ENCODE data around the gene FLOT1. TPM values are rescaled to one million over a fixed set of nuclear protein-coding genes. Genes with fewer than 3 reads are reported as not detected.

The FLOT1 gene
- total RNA-seq, 1 experiment from 2014 or later, result 111 TPM

DNA sequence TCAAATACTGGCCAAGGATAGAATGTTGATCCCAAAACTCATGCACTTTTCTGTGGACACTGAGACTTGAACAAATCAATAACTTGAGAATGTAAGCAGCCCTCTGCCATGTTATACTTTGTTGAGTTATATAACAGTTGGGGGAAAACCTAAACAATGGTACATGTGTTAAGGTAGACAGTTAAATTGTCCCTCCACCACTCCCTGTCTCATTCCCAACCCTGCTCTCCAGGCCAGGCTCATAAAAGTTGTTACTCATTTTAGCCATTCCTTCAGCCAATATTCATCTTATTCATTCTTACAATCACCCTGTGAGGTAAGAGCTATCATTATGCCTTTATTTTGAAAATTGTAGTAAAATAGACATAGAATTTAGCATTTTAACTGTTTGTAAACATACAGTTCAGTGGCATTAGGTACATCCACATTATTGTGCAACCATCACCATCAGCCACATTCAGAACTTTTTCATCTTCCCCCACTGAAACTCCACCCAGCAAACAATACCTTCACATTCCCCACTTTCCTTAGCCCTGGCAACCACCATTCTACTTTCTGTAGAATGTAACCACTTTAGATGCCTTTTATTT, 40.0 kb upstream of the FLOT1 start:
- no peak overlapping the region for H2AK5ac ChIP-seq (ENCODE audit: insufficient read length, low read length)
- H3K18ac ChIP-seq (ENCODE audit: insufficient read length, low read depth, low read length), result no peak overlapping the region
- no peak overlapping the region for H2AFZ ChIP-seq (ENCODE audit: low read length)
- no peak for DNase-seq
- Mint-ChIP-seq H3K9me3 (peaks cover 11 to 13% of the 10 kb centered on the region in 2 experiments), H3K27ac (no peak overlapping the region), H3K4me3 (no peak overlapping the region), H3K36me3 (ENCODE audit: insufficient read depth in 1 of 3, low read depth in 3 of 3) (peaks cover 7 to 18% (median 10%) of the 10 kb centered on the region in 3 experiments), H3K27me3 (ENCODE audit: low read depth) (peaks cover 16% of the 10 kb centered on the region), H3K4me1 (peaks cover 15 to 17% of the 10 kb centered on the region in 2 experiments)
- no peak overlapping the region for H2BK15ac ChIP-seq (ENCODE audit: low read depth, low read length)
- no peaks in the 10 kb centered on the region for H3K9me3 ChIP-seq (ENCODE audit: control insufficient read depth, low read depth, low read length)
- H3K27me3 ChIP-seq (ENCODE audit: insufficient read depth, low read length), result no peaks in the 10 kb centered on the region
- TF ChIP-seq, protein P1, sequence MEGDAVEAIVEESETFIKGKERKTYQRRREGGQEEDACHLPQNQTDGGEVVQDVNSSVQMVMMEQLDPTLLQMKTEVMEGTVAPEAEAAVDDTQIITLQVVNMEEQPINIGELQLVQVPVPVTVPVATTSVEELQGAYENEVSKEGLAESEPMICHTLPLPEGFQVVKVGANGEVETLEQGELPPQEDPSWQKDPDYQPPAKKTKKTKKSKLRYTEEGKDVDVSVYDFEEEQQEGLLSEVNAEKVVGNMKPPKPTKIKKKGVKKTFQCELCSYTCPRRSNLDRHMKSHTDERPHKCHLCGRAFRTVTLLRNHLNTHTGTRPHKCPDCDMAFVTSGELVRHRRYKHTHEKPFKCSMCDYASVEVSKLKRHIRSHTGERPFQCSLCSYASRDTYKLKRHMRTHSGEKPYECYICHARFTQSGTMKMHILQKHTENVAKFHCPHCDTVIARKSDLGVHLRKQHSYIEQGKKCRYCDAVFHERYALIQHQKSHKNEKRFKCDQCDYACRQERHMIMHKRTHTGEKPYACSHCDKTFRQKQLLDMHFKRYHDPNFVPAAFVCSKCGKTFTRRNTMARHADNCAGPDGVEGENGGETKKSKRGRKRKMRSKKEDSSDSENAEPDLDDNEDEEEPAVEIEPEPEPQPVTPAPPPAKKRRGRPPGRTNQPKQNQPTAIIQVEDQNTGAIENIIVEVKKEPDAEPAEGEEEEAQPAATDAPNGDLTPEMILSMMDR (conservative IDR thresholded peaks at IDR 0.05), result no peak
- H3K14ac ChIP-seq (ENCODE audit: insufficient read depth, low read length), result no peak overlapping the region
- no peak overlapping the region for H3K9ac ChIP-seq (ENCODE audit: extremely low read depth, insufficient read length, low read length)
- H3T11ph ChIP-seq (ENCODE audit: low read length), result no peak overlapping the region
- no peak overlapping the region for H2BK120ac ChIP-seq (ENCODE audit: low read depth, low read length, poor library complexity, severe bottlenecking)
- no peaks in the 10 kb centered on the region for H3K79me1 ChIP-seq (ENCODE audit: insufficient read depth, low read depth, low read length, poor library complexity, severe bottlenecking)
- no peaks in the 10 kb centered on the region for H4K20me1 ChIP-seq (ENCODE audit: control insufficient read depth, insufficient read depth, insufficient read length)
- no peak overlapping the region for H3K56ac ChIP-seq (ENCODE audit: insufficient read length, low read depth, low read length)
- H3K79me2 ChIP-seq (ENCODE audit: insufficient read depth, low read length), result no peaks in the 10 kb centered on the region
- no peak overlapping the region for H4K8ac ChIP-seq (replicated peaks; ENCODE audit: insufficient read length, low read depth, low read length)
- H2BK20ac ChIP-seq (ENCODE audit: low read depth, low read length, poor library complexity, severe bottlenecking), result no peak overlapping the region
- H4K5ac ChIP-seq (ENCODE audit: insufficient read length, low read depth, low read length), result no peak overlapping the region
- H3K23ac ChIP-seq (ENCODE audit: insufficient read length, low read depth, low read length), result no peak overlapping the region
- no peaks in the 10 kb centered on the region for H3K23me2 ChIP-seq (ENCODE audit: insufficient read length, low read depth, low read length, poor library complexity, severe bottlenecking)
- H4K91ac ChIP-seq (ENCODE audit: insufficient read length, low read depth, low read length), result no peak overlapping the region
- no peak overlapping the region for H2BK5ac ChIP-seq (ENCODE audit: insufficient read length, low read length)
- H3K4me2 ChIP-seq (ENCODE audit: insufficient read depth, insufficient read length, low read length), result no peak overlapping the region
- no peaks in the 10 kb centered on the region; the same call in 1 of the 2 replicates for H3K4me1 ChIP-seq (ENCODE audit: insufficient read depth, low read length)
- no peak overlapping the region for H3K4ac ChIP-seq (ENCODE audit: low read depth, low read length)
- no peak overlapping the region for H2BK12ac ChIP-seq (ENCODE audit: insufficient read length, low read depth, low read length)
- no peak overlapping the region for H3K27ac ChIP-seq (ENCODE audit: insufficient read length, low read depth, low read length)

Data from H9 (cell line).